Hepatocyte (in vitro differentiated cells): ENCODE results near the gene TRAPPC12. TPM values are rescaled to one million over a fixed set of nuclear protein-coding genes. Genes with fewer than 3 reads are reported as not detected.
"Not testable (repeated sequence)": the region's sequence is repeated elsewhere in the genome, so short reads cannot be mapped to it uniquely, and the experiment has no call there.

Experiments
- DNase-seq: peaks from one replicate; pipeline ENCODE4 v3.0.0-alpha.2; 2016; ENCODE audit warnings: low spot score
- H2AFZ ChIP-seq: fragments of 200-600 bp; sonication (generic); 2 replicates; pipeline ENCODE4 v1.6.0; 2016; ENCODE audit warnings: antibody characterized with exemption, mild to moderate bottlenecking
- H3K27ac ChIP-seq: fragments of 200-600 bp; sonication (generic); 2 replicates; pipeline ENCODE4 v1.5.1; 2016; ENCODE audit warnings: mild to moderate bottlenecking
- H3K27me3 ChIP-seq: fragments of 200-600 bp; sonication (generic); 2 replicates; pipeline ENCODE4 v1.6.1; 2016
- H3K36me3 ChIP-seq: fragments of 200-600 bp; sonication (generic); replicated peaks from 2 replicates; pipeline ENCODE4 v1.5.1; 2016; ENCODE audit warnings: low read depth; ENCODE audit not compliant: insufficient read depth
- H3K4me1 ChIP-seq: fragments of 200-600 bp; sonication (generic); 2 replicates; pipeline ENCODE4 v1.5.1; 2016; ENCODE audit warnings: mild to moderate bottlenecking, moderate library complexity; ENCODE audit not compliant: insufficient read depth
- H3K4me2 ChIP-seq: fragments of 200-600 bp; sonication (generic); 2 replicates; pipeline ENCODE4 v1.6.0; 2016
- H3K4me3 ChIP-seq: fragments of 200-600 bp; sonication (generic); 2 replicates; pipeline ENCODE4 v1.5.1; 2016; ENCODE audit warnings: mild to moderate bottlenecking
- H3K79me2 ChIP-seq: fragments of 200-600 bp; sonication (generic); 2 replicates; pipeline ENCODE4 v1.6.0; 2017; ENCODE audit warnings: mild to moderate bottlenecking
- H3K9me2 ChIP-seq: fragments of 200-600 bp; sonication (generic); replicated peaks from 2 replicates; pipeline ENCODE4 v1.6.0; 2017; ENCODE audit warnings: mild to moderate bottlenecking; ENCODE audit not compliant: insufficient read depth
- H3K9me3 ChIP-seq: fragments of 200-600 bp; sonication (generic); 2 replicates; pipeline ENCODE4 v1.5.1; 2016; ENCODE audit warnings: low read depth, mild to moderate bottlenecking
- H4K20me1 ChIP-seq: fragments of 200-600 bp; sonication (generic); 2 replicates; pipeline ENCODE4 v1.6.0; 2016; ENCODE audit warnings: mild to moderate bottlenecking; ENCODE audit not compliant: insufficient read depth, poor library complexity, severe bottlenecking
- CTCF ChIP-seq: fragments of 200-600 bp; sonication (generic); IDR thresholded peaks from 2 replicates; pipeline ENCODE4 v1.5.1; 2016; ENCODE audit warnings: antibody characterized with exemption, mild to moderate bottlenecking; ENCODE audit not compliant: poor library complexity
- EZH2 ChIP-seq: fragments of 200-600 bp; sonication (generic); IDR thresholded peaks from 2 replicates; pipeline ENCODE4 v1.6.1; 2016; ENCODE audit warnings: antibody characterized with exemption, mild to moderate bottlenecking, borderline replicate concordance
- EZH2phosphoT487 ChIP-seq: fragments of 200-600 bp; sonication (generic); IDR thresholded peaks from one replicate; pipeline ENCODE4 v1.6.1; 2018; ENCODE audit warnings: antibody characterized with exemption, mild to moderate bottlenecking, low read depth, moderate library complexity; ENCODE audit not compliant: unreplicated experiment, severe bottlenecking
- WGBS: methylation state at CpG from one replicate; pipeline ENCODE4 v1.1.6; 2016; ENCODE audit warnings: low lambda C conversion rate; ENCODE audit errors: missing lambda C conversion rate; 5-methylcytosine and 5-hydroxymethylcytosine counted together
- polyA plus RNA-seq: library from polyadenylated mRNA; unstranded; fragments of >200 nt; fragmentation: Nextera tagmentation; extraction: Ambion mirVana; gene quantifications from 2 replicates; pipeline ENCODE4 v1.2.1, GENCODE V29; 2016
- total RNA-seq: library from RNA; depleted of rRNA; stranded (reverse); fragments of >200 nt; gene quantifications from 2 replicates; pipeline ENCODE4 v1.2.3, GENCODE V29; 2014

Gene TRAPPC12
- total and polyA plus RNA-seq, 2 experiments from 2014 or later = 49.3 to 61.2 TPM

GRCh38 chr2:3512086-3512485, 132.6 kb downstream of the TRAPPC12 start:
- Histone ChIP-seq H2AFZ (no peak overlapping the region), H3K9me3 (no peaks in the 10 kb centered on the region), H3K27ac (no peak overlapping the region), H3K79me2 (peaks cover 41% of the 10 kb centered on the region), H3K27me3 (no peaks in the 10 kb centered on the region), H3K4me2 (no peak overlapping the region), H3K36me3 (no peaks in the 10 kb centered on the region), H3K4me1 (no peaks in the 10 kb centered on the region), H3K9me2 (no peaks in the 10 kb centered on the region), H3K4me3 (no peak overlapping the region), H4K20me1 (no peaks in the 10 kb centered on the region)
- 82% methylated on average over 2 of the region's 2 CpGs for WGBS
- DNase-seq = no peak
- TF ChIP-seq EZH2 = no peak
- no peak for TF ChIP-seq CTCF
- TF ChIP-seq EZH2phosphoT487 = no peak

- Histone ChIP-seq H3K4me2 (no peak overlapping the region), H3K9me2 (no peaks in the 10 kb centered on the region), H3K79me2 (peaks cover 43% of the 10 kb centered on the region), H2AFZ (no peak overlapping the region), H3K27me3 (no peaks in the 10 kb centered on the region), H3K4me1 (peaks cover 6% of the 10 kb centered on the region), H3K9me3 (no peaks in the 10 kb centered on the region), H3K36me3 (no peaks in the 10 kb centered on the region), H4K20me1 (no peaks in the 10 kb centered on the region), H3K27ac (no peak overlapping the region), H3K4me3 (no peak overlapping the region)
- no peak for DNase-seq
- no peak for TF ChIP-seq EZH2phosphoT487
- TF ChIP-seq EZH2 = no peak
- TF ChIP-seq CTCF = no peak
- 89% methylated on average over 3 of the region's 3 CpGs for whole genome bisulfite sequencing
Observed at GRCh38 chr2:3513026-3513810, 133.7 kb downstream of the TRAPPC12 start.

GRCh38 chr2:3515438-3515837, 135.9 kb downstream of the TRAPPC12 start:
- WGBS = 92% methylated on average over 5 of the region's 5 CpGs
- not testable (repeated sequence) for DNase-seq, H3K36me3 ChIP-seq, H3K9me3 ChIP-seq, H4K20me1 ChIP-seq, H3K9me2 ChIP-seq, H2AFZ ChIP-seq, H3K4me2 ChIP-seq, H3K4me3 ChIP-seq, H3K27ac ChIP-seq, H3K27me3 ChIP-seq
- H3K4me1 ChIP-seq = peaks cover 11% of the 10 kb centered on the region
- H3K79me2 ChIP-seq = peaks cover 37% of the 10 kb centered on the region

- H3K9me3 ChIP-seq = no peaks in the 10 kb centered on the region
- WGBS = 92% methylated on average over 3 of the region's 3 CpGs
- no peaks in the 10 kb centered on the region for H3K36me3 ChIP-seq
- H3K4me3 ChIP-seq = no peak overlapping the region
- H4K20me1 ChIP-seq = no peaks in the 10 kb centered on the region
- no peaks in the 10 kb centered on the region for H3K27me3 ChIP-seq
- H3K79me2 ChIP-seq = peaks cover 40% of the 10 kb centered on the region
- no peak overlapping the region for H3K4me2 ChIP-seq
- TF ChIP-seq CTCF (no peak), EZH2 (no peak), EZH2phosphoT487 (no peak)
- no peak overlapping the region for H3K27ac ChIP-seq
- peaks cover 11% of the 10 kb centered on the region for H3K4me1 ChIP-seq
- no peak for DNase-seq
- no peak overlapping the region for H2AFZ ChIP-seq
- H3K9me2 ChIP-seq = no peaks in the 10 kb centered on the region
Observed at GRCh38 chr2:3516831-3517230, 137.3 kb downstream of the TRAPPC12 start.
